ENCODE measurements around the gene POLR1B. TPM values are rescaled to one million over a fixed set of nuclear protein-coding genes. Genes with fewer than 3 reads are reported as not detected.
A peak's percentile ranks its signal among the peaks of the same experiment; 100 is the strongest.

Gene POLR1B
- total and polyA plus RNA-seq, 2 of the 13 experiments (the other 11 are each of a cell fraction or from before 2014, with no cell fraction given), result 18.3 to 46.0 TPM

GRCh38 chr2:112626604-112627059 is 84.4 kb downstream of the POLR1B start (continued):
- TF ChIP-seq, protein P1, sequence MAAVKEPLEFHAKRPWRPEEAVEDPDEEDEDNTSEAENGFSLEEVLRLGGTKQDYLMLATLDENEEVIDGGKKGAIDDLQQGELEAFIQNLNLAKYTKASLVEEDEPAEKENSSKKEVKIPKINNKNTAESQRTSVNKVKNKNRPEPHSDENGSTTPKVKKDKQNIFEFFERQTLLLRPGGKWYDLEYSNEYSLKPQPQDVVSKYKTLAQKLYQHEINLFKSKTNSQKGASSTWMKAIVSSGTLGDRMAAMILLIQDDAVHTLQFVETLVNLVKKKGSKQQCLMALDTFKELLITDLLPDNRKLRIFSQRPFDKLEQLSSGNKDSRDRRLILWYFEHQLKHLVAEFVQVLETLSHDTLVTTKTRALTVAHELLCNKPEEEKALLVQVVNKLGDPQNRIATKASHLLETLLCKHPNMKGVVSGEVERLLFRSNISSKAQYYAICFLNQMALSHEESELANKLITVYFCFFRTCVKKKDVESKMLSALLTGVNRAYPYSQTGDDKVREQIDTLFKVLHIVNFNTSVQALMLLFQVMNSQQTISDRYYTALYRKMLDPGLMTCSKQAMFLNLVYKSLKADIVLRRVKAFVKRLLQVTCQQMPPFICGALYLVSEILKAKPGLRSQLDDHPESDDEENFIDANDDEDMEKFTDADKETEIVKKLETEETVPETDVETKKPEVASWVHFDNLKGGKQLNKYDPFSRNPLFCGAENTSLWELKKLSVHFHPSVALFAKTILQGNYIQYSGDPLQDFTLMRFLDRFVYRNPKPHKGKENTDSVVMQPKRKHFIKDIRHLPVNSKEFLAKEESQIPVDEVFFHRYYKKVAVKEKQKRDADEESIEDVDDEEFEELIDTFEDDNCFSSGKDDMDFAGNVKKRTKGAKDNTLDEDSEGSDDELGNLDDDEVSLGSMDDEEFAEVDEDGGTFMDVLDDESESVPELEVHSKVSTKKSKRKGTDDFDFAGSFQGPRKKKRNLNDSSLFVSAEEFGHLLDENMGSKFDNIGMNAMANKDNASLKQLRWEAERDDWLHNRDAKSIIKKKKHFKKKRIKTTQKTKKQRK (IDR thresholded peaks at IDR 0.05; ENCODE audit: low read length), result no peak
- TF ChIP-seq SP4 (CRISPR knock-in tag; IDR thresholded peaks at IDR 0.05), result peak; percentile 16; the same call in 1 of the 2 replicates
- TF ChIP-seq MBNL3 (CRISPR knock-in tag; conservative IDR thresholded peaks at IDR 0.05), result no peak
- TF ChIP-seq, protein P2, sequence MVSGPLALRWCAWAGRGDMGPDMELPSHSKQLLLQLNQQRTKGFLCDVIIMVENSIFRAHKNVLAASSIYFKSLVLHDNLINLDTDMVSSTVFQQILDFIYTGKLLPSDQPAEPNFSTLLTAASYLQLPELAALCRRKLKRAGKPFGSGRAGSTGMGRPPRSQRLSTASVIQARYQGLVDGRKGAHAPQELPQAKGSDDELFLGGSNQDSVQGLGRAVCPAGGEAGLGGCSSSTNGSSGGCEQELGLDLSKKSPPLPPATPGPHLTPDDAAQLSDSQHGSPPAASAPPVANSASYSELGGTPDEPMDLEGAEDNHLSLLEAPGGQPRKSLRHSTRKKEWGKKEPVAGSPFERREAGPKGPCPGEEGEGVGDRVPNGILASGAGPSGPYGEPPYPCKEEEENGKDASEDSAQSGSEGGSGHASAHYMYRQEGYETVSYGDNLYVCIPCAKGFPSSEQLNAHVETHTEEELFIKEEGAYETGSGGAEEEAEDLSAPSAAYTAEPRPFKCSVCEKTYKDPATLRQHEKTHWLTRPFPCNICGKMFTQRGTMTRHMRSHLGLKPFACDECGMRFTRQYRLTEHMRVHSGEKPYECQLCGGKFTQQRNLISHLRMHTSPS (CRISPR knock-in tag; IDR thresholded peaks at IDR 0.05; ENCODE audit: low read depth), result peak; percentile 94
- peak; percentile 69; the same call in 1 of the 2 replicates for TF ChIP-seq BORCS8-MEF2B (CRISPR knock-in tag; IDR thresholded peaks at IDR 0.05)
- TF ChIP-seq, protein P3, sequence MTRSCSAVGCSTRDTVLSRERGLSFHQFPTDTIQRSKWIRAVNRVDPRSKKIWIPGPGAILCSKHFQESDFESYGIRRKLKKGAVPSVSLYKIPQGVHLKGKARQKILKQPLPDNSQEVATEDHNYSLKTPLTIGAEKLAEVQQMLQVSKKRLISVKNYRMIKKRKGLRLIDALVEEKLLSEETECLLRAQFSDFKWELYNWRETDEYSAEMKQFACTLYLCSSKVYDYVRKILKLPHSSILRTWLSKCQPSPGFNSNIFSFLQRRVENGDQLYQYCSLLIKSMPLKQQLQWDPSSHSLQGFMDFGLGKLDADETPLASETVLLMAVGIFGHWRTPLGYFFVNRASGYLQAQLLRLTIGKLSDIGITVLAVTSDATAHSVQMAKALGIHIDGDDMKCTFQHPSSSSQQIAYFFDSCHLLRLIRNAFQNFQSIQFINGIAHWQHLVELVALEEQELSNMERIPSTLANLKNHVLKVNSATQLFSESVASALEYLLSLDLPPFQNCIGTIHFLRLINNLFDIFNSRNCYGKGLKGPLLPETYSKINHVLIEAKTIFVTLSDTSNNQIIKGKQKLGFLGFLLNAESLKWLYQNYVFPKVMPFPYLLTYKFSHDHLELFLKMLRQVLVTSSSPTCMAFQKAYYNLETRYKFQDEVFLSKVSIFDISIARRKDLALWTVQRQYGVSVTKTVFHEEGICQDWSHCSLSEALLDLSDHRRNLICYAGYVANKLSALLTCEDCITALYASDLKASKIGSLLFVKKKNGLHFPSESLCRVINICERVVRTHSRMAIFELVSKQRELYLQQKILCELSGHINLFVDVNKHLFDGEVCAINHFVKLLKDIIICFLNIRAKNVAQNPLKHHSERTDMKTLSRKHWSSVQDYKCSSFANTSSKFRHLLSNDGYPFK (CRISPR knock-in tag; IDR thresholded peaks at IDR 0.05; ENCODE audit: borderline replicate concordance), result peak; percentile 67; the same call in 1 of the 2 replicates
- no peak for TF ChIP-seq PRMT3 (CRISPR knock-in tag; IDR thresholded peaks at IDR 0.05; ENCODE audit: borderline replicate concordance, low read depth)
- TF ChIP-seq ZNF205 (CRISPR knock-in tag; IDR thresholded peaks at IDR 0.05), result peak; percentile 40; the same call in 1 of the 2 replicates
- TF ChIP-seq ZNF607 (CRISPR knock-in tag; IDR thresholded peaks at IDR 0.05; ENCODE audit: borderline replicate concordance), result peak; percentile 47; the same call in 1 of the 2 replicates
- TF ChIP-seq CBFB (CRISPR knock-in tag; IDR thresholded peaks at IDR 0.05), result peak; percentile 66; the same call in 1 of the 2 replicates
- no peak for TF ChIP-seq ZNF18 (CRISPR knock-in tag; IDR thresholded peaks at IDR 0.05; ENCODE audit: insufficient replicate concordance)
- TF ChIP-seq SMAD3 (CRISPR knock-in tag; IDR thresholded peaks at IDR 0.05), result peak; percentile 61; the same call in 1 of the 2 replicates
- TF ChIP-seq FOSL2 (CRISPR knock-in tag; IDR thresholded peaks at IDR 0.05), result peak; percentile 52; the same call in 1 of the 2 replicates
- TF ChIP-seq ZNF614 (CRISPR knock-in tag; IDR thresholded peaks at IDR 0.05; ENCODE audit: borderline replicate concordance), result peak; percentile 46; the same call in 1 of the 2 replicates
- TF ChIP-seq ZNF225 (CRISPR knock-in tag; IDR thresholded peaks at IDR 0.05), result peak; percentile 88; the same call in 1 of the 2 replicates
- no peak; the same call in 1 of the 2 replicates for TF ChIP-seq ZNF670 (CRISPR knock-in tag; IDR thresholded peaks at IDR 0.05; ENCODE audit: borderline replicate concordance)
- TF ChIP-seq ZNF30 (CRISPR knock-in tag; IDR thresholded peaks at IDR 0.05), result no peak
- TF ChIP-seq ZNF335 (CRISPR knock-in tag; IDR thresholded peaks at IDR 0.05), result no peak
- TF ChIP-seq CCDC6 (CRISPR knock-in tag; IDR thresholded peaks at IDR 0.05), result no peak
- TF ChIP-seq NFRKB (IDR thresholded peaks at IDR 0.05), result no peak
- no peak for TF ChIP-seq HOXA5 (CRISPR knock-in tag; IDR thresholded peaks at IDR 0.05)
- TF ChIP-seq TEAD3 (CRISPR knock-in tag; optimal IDR thresholded peaks at IDR 0.05; ENCODE audit: borderline replicate concordance), result peak; percentile 63

All from HepG2 (cell line).